ENCODE data around the gene DNER.

The DNER gene

GRCh38 chr2:229669841-229670240 lies 44.5 kb downstream of the DNER start:
- DNase-seq = no peak

- no peak for DNase-seq
Observed at GRCh38 chr2:229666811-229667210, 47.5 kb downstream of the DNER start.

- DNase-seq = no peak
Observed at GRCh38 chr2:229665158-229665557, 49.2 kb downstream of the DNER start.

- no peak for DNase-seq
Observed at GRCh38 chr2:229661478-229661877, 52.9 kb downstream of the DNER start.

- no peak for DNase-seq
Observed at GRCh38 chr2:229660951-229661350, 53.4 kb downstream of the DNER start.

- no peak for DNase-seq
Observed at GRCh38 chr2:229660391-229660790, 54.0 kb downstream of the DNER start.

- no peak for DNase-seq
Observed at GRCh38 chr2:229658004-229658403, 56.4 kb downstream of the DNER start.

GRCh38 chr2:229654437-229654836 lies 59.9 kb downstream of the DNER start:
- no peak for DNase-seq

- no peak for DNase-seq
Observed at GRCh38 chr2:229653531-229653930, 60.8 kb downstream of the DNER start.

GRCh38 chr2:229652796-229653195 lies 61.6 kb downstream of the DNER start:
- no peak for DNase-seq

- no peak for DNase-seq
Observed at GRCh38 chr2:229650901-229651300, 63.5 kb downstream of the DNER start.

GRCh38 chr2:229650059-229650458 lies 64.3 kb downstream of the DNER start:
- DNase-seq = no peak

- DNase-seq = peak; percentile 33
Observed at GRCh38 chr2:229646186-229646723, 68.1 kb downstream of the DNER start.

- no peak for DNase-seq
Observed at GRCh38 chr2:229642371-229642770, 72.0 kb downstream of the DNER start.

- DNase-seq = no peak
Observed at GRCh38 chr2:229641676-229642075, 72.7 kb downstream of the DNER start.

- DNase-seq = no peak
Observed at GRCh38 chr2:229640636-229641035, 73.7 kb downstream of the DNER start.

GRCh38 chr2:229636571-229636970 lies 77.8 kb downstream of the DNER start:
- no peak for DNase-seq

- no peak for DNase-seq
Observed at GRCh38 chr2:229635371-229635680, 79.0 kb downstream of the DNER start.

- DNase-seq = peak; percentile 14
Observed at GRCh38 chr2:229634601-229635370, 79.6 kb downstream of the DNER start.

GRCh38 chr2:229633556-229633955 lies 80.8 kb downstream of the DNER start:
- DNase-seq = no peak

GRCh38 chr2:229629039-229629438 lies 85.3 kb downstream of the DNER start:
- no peak for DNase-seq

GRCh38 chr2:229627728-229628127 lies 86.6 kb downstream of the DNER start:
- no peak for DNase-seq

- DNase-seq = no peak
Observed at GRCh38 chr2:229622495-229623355, 91.6 kb downstream of the DNER start.

- DNase-seq = no peak
Observed at GRCh38 chr2:229620759-229621158, 93.6 kb downstream of the DNER start.
